B cell (primary cell): ENCODE results near the gene RAB27A. TPM values are rescaled to one million over a fixed set of nuclear protein-coding genes. Genes with fewer than 3 reads are reported as not detected.

Source experiments
- ATAC-seq: fragments of 200-7000 bp; cut with Tn5 transposase; one replicate; pipeline ENCODE4 v1.10.0; 2021; ENCODE audit warnings: low read depth, mild to moderate bottlenecking, moderate number of reproducible peaks, moderate library complexity
- CTCF ChIA-PET: fragments of 350-600 bp; sonication (Branson Sonifier 250); formaldehyde crosslinking; loops from one replicate; lab custom pipeline; 2021; ENCODE audit warnings: antibody characterized with exemption, inconsistent platforms; lab: Charles Lee
- POLR2A ChIA-PET: fragments of 350-600 bp; sonication (Branson Sonifier 250); formaldehyde crosslinking; loops from one replicate; lab custom pipeline; 2021; ENCODE audit warnings: antibody characterized with exemption; lab: Charles Lee
- DNase-seq: peaks from one replicate; pipeline ENCODE4 v3.0.0; 2013
- H2AFZ ChIP-seq: 2 replicates; pipeline ENCODE4 v1.6.1; 2012; ENCODE audit warnings: mild to moderate bottlenecking, low read depth, low read length; ENCODE audit not compliant: insufficient read depth, poor library complexity, severe bottlenecking
- H3K27ac ChIP-seq, 2 donors: 1 replicate in 1 of 2; 2 replicates in 1 of 2; pipeline ENCODE4 v1.5.1; 2012 to 2013; ENCODE audit warnings: low read length in 2 of 2, mild to moderate bottlenecking in 2 of 2, moderate library complexity in 1 of 2
- H3K27me3 ChIP-seq, 4 experiments: fragments of 200-600 bp in 1 of 4; sonication (generic) in 1 of 4; replicated peaks in 1 of 4; 1 replicate in 2 of 4; 2 replicates in 2 of 4; pipeline versions ENCODE4 v1.6.1 to v1.7.0; 2013 to 2016; ENCODE audit warnings: low read length in 3 of 4, mild to moderate bottlenecking in 2 of 4, mixed read lengths in 1 of 4, moderate library complexity in 1 of 4; ENCODE audit not compliant: insufficient read depth in 4 of 4, control insufficient read depth in 3 of 4; ENCODE audit errors: control extremely low read depth in 1 of 4
- H3K36me3 ChIP-seq, 2 experiments: replicated peaks in 1 of 2; 1 replicate in 1 of 2; 2 replicates in 1 of 2; pipeline versions ENCODE4 v1.6.1 to v1.7.1; 2013; ENCODE audit warnings: low read length in 1 of 2; ENCODE audit not compliant: insufficient read depth in 2 of 2, control insufficient read depth in 1 of 2; ENCODE audit errors: control extremely low read depth in 1 of 2, extremely low read depth in 1 of 2
- H3K4me1 ChIP-seq, 2 donors: fragments of 200-600 bp in 1 of 2; sonication (generic) in 1 of 2; 1 replicate in 1 of 2; 2 replicates in 1 of 2; pipeline versions ENCODE4 v1.5.1 to v1.6.1; 2013 to 2017; ENCODE audit warnings: low read length in 2 of 2; ENCODE audit not compliant: control insufficient read depth in 2 of 2, insufficient read depth in 2 of 2
- H3K4me2 ChIP-seq: replicated peaks from 2 replicates; pipeline ENCODE3; 2012; ENCODE audit warnings: mild to moderate bottlenecking, low read depth, low read length; ENCODE audit not compliant: poor library complexity, severe bottlenecking
- H3K4me3 ChIP-seq, 5 experiments: fragments of 200-600 bp in 1 of 5; sonication (generic) in 1 of 5; 1 replicate in 3 of 5; 2 replicates in 2 of 5; pipeline versions ENCODE4 v1.5.1 to v1.7.0; 2011 to 2016; ENCODE audit warnings: low read length in 4 of 5, mild to moderate bottlenecking in 4 of 5, low read depth in 2 of 5, control low read depth in 1 of 5, moderate library complexity in 1 of 5; ENCODE audit not compliant: insufficient read depth in 1 of 5; ENCODE audit errors: control extremely low read depth in 1 of 5, extremely low read depth in 1 of 5
- H3K79me2 ChIP-seq: fragments of 200-600 bp; sonication (generic); one replicate; pipeline ENCODE4 v1.6.0; 2016; ENCODE audit warnings: low read length; ENCODE audit not compliant: control insufficient read depth, insufficient read depth
- H3K9ac ChIP-seq: fragments of 200-600 bp; sonication (generic); 2 replicates; pipeline ENCODE4 v1.6.1; 2017; ENCODE audit warnings: mild to moderate bottlenecking, low read length, moderate library complexity
- H3K9me3 ChIP-seq, 3 donors: one replicate each; pipeline versions ENCODE4 v1.6.1 to v1.7.1; 2013; ENCODE audit warnings: low read length in 2 of 3; ENCODE audit not compliant: control insufficient read depth in 2 of 3, insufficient read depth in 1 of 3; ENCODE audit errors: control extremely low read depth in 1 of 3
- H4K20me1 ChIP-seq: 2 replicates; pipeline ENCODE4 v1.6.0; 2012; ENCODE audit warnings: mild to moderate bottlenecking, low read length; ENCODE audit not compliant: insufficient read depth, control insufficient read depth, poor library complexity, severe bottlenecking
- H3K27ac Mint-ChIP-seq: one replicate; pipeline ENCODE4 v1.8.0; 2021; ENCODE audit warnings: mixed read lengths
- H3K27me3 Mint-ChIP-seq: one replicate; pipeline ENCODE4 v1.8.0; 2021; ENCODE audit warnings: mixed read lengths
- H3K4me1 Mint-ChIP-seq: one replicate; pipeline ENCODE4 v1.8.0; 2021; ENCODE audit warnings: mixed read lengths
- H3K4me3 Mint-ChIP-seq: one replicate; pipeline ENCODE4 v1.8.0; 2021; ENCODE audit warnings: mixed read lengths
- H3K9me3 Mint-ChIP-seq: one replicate; pipeline ENCODE4 v1.8.0; 2022; ENCODE audit warnings: mixed read lengths; ENCODE audit not compliant: insufficient read depth
- EZH2 ChIP-seq: IDR thresholded peaks from 2 replicates; pipeline ENCODE4 v1.6.1; 2012; ENCODE audit warnings: borderline replicate concordance, low read depth, mild to moderate bottlenecking, moderate library complexity, low read length; ENCODE audit not compliant: insufficient read depth, poor library complexity, severe bottlenecking
- WGBS: methylation state at CpG from one replicate; pipeline ENCODE4 v1.1.5; 2013; ENCODE audit warnings: missing lambda C conversion rate; ENCODE audit not compliant: insufficient coverage; 5-methylcytosine and 5-hydroxymethylcytosine counted together
- intact Hi-C: fragments of 100-400 bp; cut with micrococcal nuclease; formaldehyde crosslinking; loops from one replicate; pipeline ENCODE4 v1.10.0; 2022
- polyA plus RNA-seq: library from polyadenylated mRNA; depleted of rRNA; stranded (reverse); fragments of >200 nt; gene quantifications from 2 replicates; pipeline ENCODE4 v1.2.3, GENCODE V29; 2012
- total RNA-seq, 2 donors: library from RNA; stranded (reverse); fragments of 120-200 nt in 1 of 2; gene quantifications; 1 replicate in 1 of 2; 2 replicates in 1 of 2; pipeline versions ENCODE4 v1.2.3 to v1.2.4, GENCODE V29; 2013 to 2022
- TF ChIP-seq, protein P1 (sequence below): fragments of 200-600 bp; IDR thresholded peaks from one replicate; pipeline ENCODE4 v1.8.0; 2022; ENCODE audit warnings: antibody characterized with exemption, mild to moderate bottlenecking

RAB27A gene
- total and polyA plus RNA-seq, 2 donors (not counting 1 experiment from before 2014, with no cell fraction given), result 7.2 to 19.0 TPM

DNA sequence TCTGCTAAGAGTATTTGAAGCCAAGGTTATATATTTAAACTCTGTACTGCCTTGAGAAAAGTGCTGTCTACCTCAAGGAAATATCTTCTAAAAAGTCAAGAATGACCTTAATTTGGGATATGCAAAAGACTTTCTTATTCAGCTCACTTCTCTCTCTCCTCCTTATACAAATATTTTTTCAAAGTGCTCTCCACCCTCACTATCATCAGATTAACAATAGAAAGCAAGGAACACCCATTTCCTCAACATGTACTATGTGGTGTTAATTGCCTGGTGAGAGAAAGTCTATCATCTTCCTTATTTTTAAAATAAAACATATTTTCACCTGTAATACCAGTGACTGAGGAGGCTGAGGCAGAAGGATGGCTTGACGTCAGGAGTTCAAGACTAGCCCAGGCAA is 48.4 kb downstream of the RAB27A start:
- no CpG with 5 or more reads among the region's 1 CpG for WGBS
- H3K9ac ChIP-seq, result no peak overlapping the region
- DNase-seq (no peak), ATAC-seq (no peak)
- Mint-ChIP-seq H3K4me3 (no peak overlapping the region), H3K9me3 (no peaks in the 10 kb centered on the region), H3K27me3 (no peaks in the 10 kb centered on the region), H3K27ac (no peak overlapping the region), H3K4me1 (peaks cover 10% of the 10 kb centered on the region)
- no peak overlapping the region for H3K4me2 ChIP-seq
- no peak overlapping the region for H2AFZ ChIP-seq
- H4K20me1 ChIP-seq, result no peaks in the 10 kb centered on the region
- H3K4me1 ChIP-seq, result no peaks in the 10 kb centered on the region
- ChIA-PET POLR2A (no interaction called here), CTCF (interaction anchor here (1.3 kb wide), 1 partner anchor 34 kb away, joined by 3 read pairs; no protein-coding TSS in a partner anchor)
- H3K9me3 ChIP-seq, result no peaks in the 10 kb centered on the region
- no peak overlapping the region for H3K4me3 ChIP-seq
- H3K79me2 ChIP-seq, result peaks cover 21% of the 10 kb centered on the region
- H3K27ac ChIP-seq, result no peak overlapping the region
- no peaks in the 10 kb centered on the region for H3K27me3 ChIP-seq
- H3K36me3 ChIP-seq, result no peaks in the 10 kb centered on the region
- TF ChIP-seq EZH2, result no peak
- TF ChIP-seq, protein P1, sequence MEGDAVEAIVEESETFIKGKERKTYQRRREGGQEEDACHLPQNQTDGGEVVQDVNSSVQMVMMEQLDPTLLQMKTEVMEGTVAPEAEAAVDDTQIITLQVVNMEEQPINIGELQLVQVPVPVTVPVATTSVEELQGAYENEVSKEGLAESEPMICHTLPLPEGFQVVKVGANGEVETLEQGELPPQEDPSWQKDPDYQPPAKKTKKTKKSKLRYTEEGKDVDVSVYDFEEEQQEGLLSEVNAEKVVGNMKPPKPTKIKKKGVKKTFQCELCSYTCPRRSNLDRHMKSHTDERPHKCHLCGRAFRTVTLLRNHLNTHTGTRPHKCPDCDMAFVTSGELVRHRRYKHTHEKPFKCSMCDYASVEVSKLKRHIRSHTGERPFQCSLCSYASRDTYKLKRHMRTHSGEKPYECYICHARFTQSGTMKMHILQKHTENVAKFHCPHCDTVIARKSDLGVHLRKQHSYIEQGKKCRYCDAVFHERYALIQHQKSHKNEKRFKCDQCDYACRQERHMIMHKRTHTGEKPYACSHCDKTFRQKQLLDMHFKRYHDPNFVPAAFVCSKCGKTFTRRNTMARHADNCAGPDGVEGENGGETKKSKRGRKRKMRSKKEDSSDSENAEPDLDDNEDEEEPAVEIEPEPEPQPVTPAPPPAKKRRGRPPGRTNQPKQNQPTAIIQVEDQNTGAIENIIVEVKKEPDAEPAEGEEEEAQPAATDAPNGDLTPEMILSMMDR, result no peak
- intact Hi-C loops, result no loop called here

DNA sequence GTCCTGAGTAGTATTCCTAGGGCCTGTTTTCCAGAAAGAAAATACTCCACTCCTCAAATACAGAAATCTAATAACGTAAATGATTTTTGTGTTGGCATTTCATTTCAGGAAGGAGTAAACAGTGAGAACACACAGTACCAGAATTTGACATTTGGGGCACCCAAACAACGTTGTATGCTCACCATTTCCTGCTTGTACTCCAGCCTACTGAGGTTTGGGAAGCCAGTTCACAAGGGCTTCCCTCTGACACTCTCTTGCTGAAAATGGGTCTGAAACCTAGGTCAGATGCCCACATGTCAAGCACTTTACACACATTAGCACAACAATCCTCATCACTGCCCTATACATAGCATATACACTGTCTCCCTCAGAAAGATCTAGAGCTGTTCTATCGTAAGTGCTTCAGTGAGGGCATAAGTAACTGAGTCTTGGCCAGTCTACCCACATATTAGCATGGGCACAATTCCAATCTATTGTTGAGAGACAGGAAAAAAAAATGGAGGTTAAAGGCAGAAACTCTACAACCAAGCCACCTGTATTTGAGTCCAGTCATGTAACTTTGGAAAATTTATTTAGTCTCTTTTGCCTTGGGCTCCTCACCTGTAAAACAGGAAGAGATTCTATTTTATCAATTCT is 49.4 kb downstream of the RAB27A start:
- no peaks in the 10 kb centered on the region for H3K9me3 Mint-ChIP-seq
- CTCF ChIA-PET, result interaction anchor here (1.3 kb wide), 1 partner anchor 33 kb away, joined by 3 read pairs; no protein-coding TSS in a partner anchor
- no peak overlapping the region for H3K4me2 ChIP-seq
- no peak overlapping the region for H3K27ac ChIP-seq
- H2AFZ ChIP-seq, result no peak overlapping the region
- no peak overlapping the region for H3K27ac Mint-ChIP-seq
- H3K4me1 Mint-ChIP-seq, result peaks cover 10% of the 10 kb centered on the region
- H3K9ac ChIP-seq, result no peak overlapping the region
- POLR2A ChIA-PET, result no interaction called here
- H3K9me3 ChIP-seq, result no peaks in the 10 kb centered on the region
- DNase-seq, result no peak
- peaks cover 16% of the 10 kb centered on the region for H3K79me2 ChIP-seq
- H3K27me3 ChIP-seq, result no peaks in the 10 kb centered on the region
- TF ChIP-seq, protein P1, result no peak
- TF ChIP-seq EZH2, result no peak
- no peaks in the 10 kb centered on the region for H3K27me3 Mint-ChIP-seq
- no peak overlapping the region for H3K4me3 Mint-ChIP-seq
- no peaks in the 10 kb centered on the region for H3K4me1 ChIP-seq
- 73% methylated on average over 1 of the region's 3 CpGs for WGBS
- intact Hi-C loops, result no loop called here
- ATAC-seq, result no peak
- H3K36me3 ChIP-seq, result no peaks in the 10 kb centered on the region
- H3K4me3 ChIP-seq, result no peak overlapping the region
- H4K20me1 ChIP-seq, result no peaks in the 10 kb centered on the region
